HG02852 (cell line): ENCODE results near the gene C1orf185.
"Not testable (repeated sequence)": the region's sequence is repeated elsewhere in the genome, so short reads cannot be mapped to it uniquely, and the experiment has no call there.

Experiments used
- ATAC-seq: cut with Tn5 transposase; IDR thresholded peaks from one replicate; pipeline ENCODE4 v1.9.1; 2021; ENCODE audit warnings: mild to moderate bottlenecking, moderate library complexity; ENCODE audit not compliant: unreplicated experiment

The C1orf185 gene

GRCh38 chr1:51101976-51102375, at the start of gene C1orf185:
Gene C1orf185, plus strand, starts transcription at chr1:51102228. Its CDS starts 6 bp downstream, at chr1:51102234.
- no peak for ATAC-seq

GRCh38 chr1:51058858-51059257, 43.2 kb upstream of the C1orf185 start:
- peak; percentile 66 for ATAC-seq

- no peak for ATAC-seq
These were observed 40.7 kb upstream of the C1orf185 start for GRCh38 chr1:51061231-51061918.

GRCh38 chr1:51063121-51063520, 38.9 kb upstream of the C1orf185 start:
- ATAC-seq = no peak

- no peak for ATAC-seq
These were observed 32.0 kb upstream of the C1orf185 start for GRCh38 chr1:51070011-51070410.

- no peak for ATAC-seq
These were observed 31.4 kb upstream of the C1orf185 start for GRCh38 chr1:51070640-51071039.

GRCh38 chr1:51071291-51072042, 30.6 kb upstream of the C1orf185 start:
- no peak for ATAC-seq

- no peak for ATAC-seq
These were observed 30.0 kb upstream of the C1orf185 start for GRCh38 chr1:51072043-51072439.

- ATAC-seq = no peak
These were observed 29.4 kb upstream of the C1orf185 start for GRCh38 chr1:51072651-51073050.

GRCh38 chr1:51073456-51073855, 28.6 kb upstream of the C1orf185 start:
- ATAC-seq = no peak

- no peak for ATAC-seq
These were observed 15.3 kb upstream of the C1orf185 start for GRCh38 chr1:51086496-51087271.

- no peak for ATAC-seq
These were observed 13.6 kb upstream of the C1orf185 start for GRCh38 chr1:51088474-51088873.

GRCh38 chr1:51093581-51093980, 8.4 kb upstream of the C1orf185 start:
- no peak for ATAC-seq

- no peak for ATAC-seq
These were observed 4.9 kb upstream of the C1orf185 start for GRCh38 chr1:51097171-51097570.

GRCh38 chr1:51100264-51100880, 1.7 kb upstream of the C1orf185 start:
- peak; percentile 85 for ATAC-seq

GRCh38 chr1:51114137-51114536, 12.1 kb downstream of the C1orf185 start:
- ATAC-seq = no peak

- no peak for ATAC-seq
These were observed 13.8 kb downstream of the C1orf185 start for GRCh38 chr1:51115714-51116404.

- ATAC-seq = no peak
These were observed 17.3 kb downstream of the C1orf185 start for GRCh38 chr1:51119331-51119730.

- no peak for ATAC-seq
These were observed 18.6 kb downstream of the C1orf185 start for GRCh38 chr1:51120629-51121028.

GRCh38 chr1:51127152-51127551, 25.1 kb downstream of the C1orf185 start:
- not testable (repeated sequence) for ATAC-seq

- no peak for ATAC-seq
These were observed 29.2 kb downstream of the C1orf185 start for GRCh38 chr1:51131185-51131584.
